NOMO-1 treated with dmso at 0.1 percent for 144 hours (cell line): ENCODE data around the gene KCNK4.

Source experiments
- DNase-seq: peaks from one replicate; lab custom pipeline; 2025; ENCODE audit not compliant: unreplicated experiment; lab: John Stamatoyannopoulos, UW

KCNK4 gene

DNA sequence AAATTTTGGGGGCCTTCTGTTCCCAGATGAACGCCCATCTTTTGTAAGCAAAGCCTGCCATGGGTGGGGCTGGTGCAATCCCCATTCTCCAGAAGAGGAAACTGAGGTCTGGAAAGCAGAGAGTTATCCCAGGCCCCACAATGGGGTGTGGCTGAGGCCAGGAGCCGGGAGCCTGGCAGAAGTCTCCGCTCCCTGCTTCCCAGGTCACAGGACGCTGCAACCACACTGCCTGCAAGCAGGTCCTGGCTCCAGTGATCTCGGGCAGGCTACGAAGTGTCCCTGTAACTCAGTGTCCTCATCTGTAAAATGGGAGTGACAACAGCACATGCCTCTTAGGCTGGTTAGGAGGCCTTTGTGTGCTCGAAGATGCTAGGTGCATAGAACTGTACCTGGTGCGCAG, 38.1 kb upstream of the KCNK4 start:
- DNase-seq: no peak

DNA sequence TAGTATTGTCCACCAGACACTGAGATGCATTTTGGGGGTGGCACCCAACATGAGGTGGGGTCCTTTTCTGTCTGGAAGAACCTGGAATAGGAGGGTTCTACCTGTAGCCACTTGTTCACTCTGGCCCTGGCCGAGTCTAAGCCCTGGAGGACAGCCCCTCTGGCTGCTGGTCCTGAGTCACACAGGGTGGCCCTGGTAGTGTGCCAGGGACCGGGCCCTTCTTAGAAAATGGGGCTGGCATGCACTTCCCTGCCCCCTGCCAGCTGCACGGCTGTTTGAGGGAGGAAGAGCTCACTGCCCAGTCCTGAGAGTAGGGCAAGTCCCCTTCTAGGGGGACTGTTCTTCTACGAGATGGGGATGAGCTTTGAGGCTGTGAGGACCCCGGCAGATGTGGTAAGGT, 37.6 kb upstream of the KCNK4 start:
- no peak for DNase-seq

GRCh38 chr11:64254326-64254725, 36.8 kb upstream of the KCNK4 start:
- DNase-seq: no peak

GRCh38 chr11:64255135-64256128, 35.7 kb upstream of the KCNK4 start:
- DNase-seq: no peak

DNA sequence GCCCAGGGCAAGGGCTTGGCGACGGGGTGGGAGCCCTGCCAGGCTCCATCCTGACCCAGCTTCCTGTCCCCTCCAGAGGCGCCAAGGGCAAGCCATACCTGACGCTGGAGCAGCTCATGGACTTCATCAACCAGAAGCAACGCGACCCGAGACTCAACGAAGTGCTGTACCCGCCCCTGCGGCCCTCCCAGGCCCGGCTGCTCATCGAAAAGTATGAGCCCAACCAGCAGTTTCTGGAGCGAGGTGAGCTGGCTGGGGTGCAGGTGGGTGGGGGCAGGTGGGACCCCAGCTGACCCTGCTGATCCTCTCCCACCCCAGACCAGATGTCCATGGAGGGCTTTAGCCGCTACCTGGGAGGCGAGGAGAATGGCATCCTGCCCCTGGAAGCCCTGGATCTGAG, 34.8 kb upstream of the KCNK4 start:
- DNase-seq: no peak

GRCh38 chr11:64258356-64258755, 32.7 kb upstream of the KCNK4 start:
- DNase-seq: no peak

DNA sequence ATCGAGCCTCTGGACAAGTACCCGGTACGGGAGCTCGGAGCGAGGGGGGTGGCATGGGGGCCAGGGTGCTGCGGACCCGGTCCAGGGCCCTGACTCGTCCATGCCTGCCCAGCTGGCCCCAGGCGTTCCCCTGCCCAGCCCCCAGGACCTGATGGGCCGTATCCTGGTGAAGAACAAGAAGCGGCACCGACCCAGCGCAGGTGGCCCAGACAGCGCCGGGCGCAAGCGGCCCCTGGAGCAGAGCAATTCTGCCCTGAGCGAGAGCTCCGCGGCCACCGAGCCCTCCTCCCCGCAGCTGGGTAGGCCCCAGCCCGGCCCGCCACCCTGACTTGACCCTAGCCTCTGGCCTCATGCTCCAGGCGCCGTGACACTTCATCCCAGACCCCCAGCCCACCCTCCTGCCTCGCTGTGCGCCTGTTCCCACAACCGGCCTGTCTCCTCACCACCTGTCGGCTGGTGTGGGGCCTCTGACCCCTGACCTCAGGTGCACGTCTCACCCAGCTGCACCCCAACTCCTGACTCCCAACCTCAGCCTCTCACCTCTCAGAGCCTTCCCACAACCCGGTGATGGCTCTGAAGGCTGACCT, 32.1 kb upstream of the KCNK4 start:
- no peak for DNase-seq

GRCh38 chr11:64259533-64260067, 31.5 kb upstream of the KCNK4 start:
- DNase-seq: no peak

DNA sequence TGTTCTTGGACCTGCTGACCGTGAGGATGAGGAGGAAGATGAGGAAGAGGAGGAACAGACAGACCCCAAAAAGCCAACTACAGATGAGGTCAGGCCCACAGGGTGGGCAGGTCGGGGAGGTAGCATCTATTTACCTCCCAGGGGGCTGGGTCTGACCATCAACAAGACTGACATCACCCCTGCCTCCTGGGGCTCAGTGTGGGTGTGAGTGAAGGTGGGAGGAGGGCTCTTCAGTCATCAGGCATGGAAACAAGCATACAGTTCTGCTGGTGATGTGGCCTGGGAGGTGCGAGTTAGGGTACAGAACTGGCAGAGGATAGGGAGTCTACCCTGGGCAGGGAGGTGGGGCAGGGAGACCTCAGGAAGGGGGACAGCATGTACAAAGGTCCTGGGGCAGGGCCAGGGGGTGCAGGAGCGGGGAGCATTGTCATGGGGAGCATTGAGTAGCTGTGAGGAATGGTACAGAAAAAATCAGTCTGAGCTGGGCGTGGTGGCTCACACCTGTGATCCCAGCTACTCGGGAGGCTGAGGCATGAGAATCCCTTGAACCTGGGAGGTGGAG, 30.9 kb upstream of the KCNK4 start:
- no peak for DNase-seq

DNA sequence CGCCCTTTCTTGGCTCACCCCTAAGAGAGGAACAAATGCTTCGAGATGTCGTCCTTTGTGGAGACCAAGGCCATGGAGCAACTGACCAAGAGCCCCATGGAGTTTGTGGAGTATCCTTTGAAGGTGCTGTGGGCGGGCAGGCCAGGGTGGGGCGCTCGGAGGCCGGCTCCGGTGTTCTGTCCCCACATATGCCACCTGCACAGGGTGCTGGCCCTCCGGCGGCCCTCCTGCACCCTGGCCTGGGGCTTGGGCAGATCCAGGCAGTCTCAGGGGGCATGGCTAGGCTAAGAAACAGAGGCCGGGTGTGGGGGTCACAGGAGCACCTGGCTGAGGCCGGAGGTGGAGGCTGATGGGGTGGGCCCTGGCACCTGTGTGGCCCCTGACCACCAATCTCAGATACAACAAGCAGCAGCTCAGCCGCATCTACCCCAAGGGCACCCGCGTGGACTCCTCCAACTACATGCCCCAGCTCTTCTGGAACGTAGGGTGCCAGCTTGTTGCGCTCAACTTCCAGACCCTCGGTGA, 29.5 kb upstream of the KCNK4 start:
- no peak for DNase-seq

DNA sequence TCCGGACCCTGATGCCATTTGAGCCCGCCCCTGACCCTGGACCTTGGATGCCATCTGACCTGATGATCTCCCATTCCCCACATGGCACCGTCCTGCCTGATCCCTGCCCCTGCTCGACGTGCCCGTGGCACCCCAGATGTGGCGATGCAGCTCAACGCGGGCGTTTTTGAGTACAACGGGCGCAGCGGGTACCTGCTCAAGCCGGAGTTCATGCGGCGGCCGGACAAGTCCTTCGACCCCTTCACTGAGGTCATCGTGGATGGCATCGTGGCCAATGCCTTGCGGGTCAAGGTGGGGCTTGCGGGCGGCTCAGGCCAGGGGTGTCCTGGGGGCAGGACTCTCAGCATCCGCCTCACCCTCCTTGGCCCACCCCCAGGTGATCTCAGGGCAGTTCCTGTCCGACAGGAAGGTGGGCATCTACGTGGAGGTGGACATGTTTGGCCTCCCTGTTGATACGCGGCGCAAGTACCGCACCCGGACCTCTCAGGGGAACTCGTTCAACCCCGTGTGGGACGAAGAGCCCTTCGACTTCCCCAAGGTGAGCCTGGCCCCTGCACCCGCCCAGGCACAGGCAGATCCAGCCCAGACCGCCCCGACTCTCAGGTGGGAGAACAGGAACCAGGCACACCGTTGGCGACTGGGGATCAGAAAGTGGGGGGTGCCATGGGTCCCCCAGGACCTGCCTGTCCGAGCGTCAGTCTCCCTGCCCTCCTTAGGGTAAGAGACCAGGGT, 28.7 kb upstream of the KCNK4 start:
- DNase-seq: no peak

GRCh38 chr11:64263021-64263946, 27.8 kb upstream of the KCNK4 start:
- DNase-seq: no peak

GRCh38 chr11:64263947-64264317, 27.2 kb upstream of the KCNK4 start:
- DNase-seq: no peak

GRCh38 chr11:64264371-64264852, 26.7 kb upstream of the KCNK4 start:
- DNase-seq: no peak

GRCh38 chr11:64265176-64266160, 25.6 kb upstream of the KCNK4 start:
- DNase-seq: no peak

- no peak for DNase-seq
Measured at GRCh38 chr11:64266339-64266738, 24.8 kb upstream of the KCNK4 start.

- no peak for DNase-seq
Measured at GRCh38 chr11:64267207-64267945, 23.7 kb upstream of the KCNK4 start.
